ENCODE data around the gene CNN2. TPM values are rescaled to one million over a fixed set of nuclear protein-coding genes. Genes with fewer than 3 reads are reported as not detected.
A peak's percentile ranks its signal among the peaks of the same experiment; 100 is the strongest.

CNN2 gene
- total RNA-seq, 1 donor from 2014 or later: 69.3 TPM

DNA sequence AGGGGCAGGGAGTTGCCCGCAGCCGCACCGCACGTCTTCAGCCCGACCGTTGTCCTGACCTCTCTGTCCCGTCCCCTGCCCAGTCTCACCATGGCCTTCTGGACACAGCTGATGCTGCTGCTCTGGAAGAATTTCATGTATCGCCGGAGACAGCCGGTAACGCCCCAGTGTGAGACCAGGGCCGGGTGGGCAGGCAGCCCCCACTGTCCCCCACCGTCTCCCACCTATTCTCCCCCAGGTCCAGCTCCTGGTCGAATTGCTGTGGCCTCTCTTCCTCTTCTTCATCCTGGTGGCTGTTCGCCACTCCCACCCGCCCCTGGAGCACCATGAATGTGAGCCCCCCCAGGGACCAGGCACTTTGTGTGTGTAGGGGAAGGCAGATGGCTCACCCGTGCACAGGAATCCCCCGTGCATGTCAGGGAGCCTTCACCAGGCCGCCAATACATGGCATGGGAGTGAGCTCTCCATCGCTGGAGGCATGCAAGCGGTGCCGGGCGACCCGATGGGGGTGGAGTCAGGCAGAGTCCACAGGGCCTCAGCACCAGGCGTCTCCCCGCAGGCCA, 14.9 kb downstream of the CNN2 start:
- no peak for ATAC-seq
- intact Hi-C loops (cut with DNase I): loop anchor here (5.0 kb wide), 1 partner anchor 56 kb away; the partner anchor contains the start of gene POLR2E
- DNase-seq (ENCODE audit: missing footprints): peak; percentile 65

GRCh38 chr19:1041835-1042685, 15.7 kb downstream of the CNN2 start:
- ATAC-seq: no peak
- peak; percentile 70 for DNase-seq (ENCODE audit: missing footprints)
- intact Hi-C loops (cut with DNase I): loop anchor here (5.0 kb wide), 1 partner anchor 55 kb away; the partner anchor contains the start of gene POLR2E

DNA sequence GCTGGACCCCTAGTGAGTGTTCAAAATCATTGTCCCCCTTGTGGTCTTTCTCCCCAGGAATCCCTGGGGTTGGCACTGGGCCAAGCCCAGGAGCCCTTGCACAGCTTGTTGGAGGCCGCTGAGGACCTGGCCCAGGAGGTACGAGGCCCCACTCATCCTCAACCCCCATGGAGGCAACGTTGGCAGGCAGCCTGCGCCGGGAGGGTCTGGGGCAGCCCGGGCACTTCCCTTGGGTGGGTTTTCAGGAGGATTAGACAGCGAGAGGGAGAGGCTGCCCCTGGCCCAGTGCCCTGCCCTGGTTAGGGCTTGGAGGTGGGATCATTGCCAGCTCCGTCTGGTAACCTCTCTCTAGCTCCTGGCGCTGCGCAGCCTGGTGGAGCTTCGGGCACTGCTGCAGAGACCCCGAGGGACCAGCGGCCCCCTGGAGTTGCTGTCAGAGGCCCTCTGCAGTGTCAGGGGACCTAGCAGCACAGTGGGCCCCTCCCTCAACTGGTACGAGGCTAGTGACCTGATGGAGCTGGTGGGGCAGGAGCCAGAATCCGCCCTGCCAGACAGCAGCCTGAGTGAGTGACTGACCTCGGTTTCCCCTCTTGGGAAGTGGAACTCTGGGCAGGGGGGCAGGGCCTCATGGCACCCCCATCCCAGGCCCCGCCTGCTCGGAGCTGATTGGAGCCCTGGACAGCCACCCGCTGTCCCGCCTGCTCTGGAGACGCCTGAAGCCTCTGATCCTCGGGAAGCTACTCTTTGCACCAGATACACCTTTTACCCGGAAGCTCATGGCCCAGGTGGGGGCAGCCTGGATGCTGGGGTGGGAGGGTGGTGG, 16.5 kb downstream of the CNN2 start:
- no peak for ATAC-seq
- peak; percentile 59 for DNase-seq (ENCODE audit: missing footprints)
- intact Hi-C loops (cut with DNase I): loop anchor here (5.0 kb wide), 1 partner anchor 54 kb away; the partner anchor contains the start of gene POLR2E

- DNase-seq (ENCODE audit: missing footprints) (peak; percentile 64), ATAC-seq (no peak)
- intact Hi-C loops (cut with DNase I): no loop called here
Observed at GRCh38 chr19:1045247-1045603, 18.8 kb downstream of the CNN2 start.

- peak; percentile 42 for DNase-seq (ENCODE audit: missing footprints)
- no peak for ATAC-seq
- intact Hi-C loops (cut with DNase I): no loop called here
Observed at GRCh38 chr19:1046117-1046626, 19.8 kb downstream of the CNN2 start.

GRCh38 chr19:1046836-1047695, 20.7 kb downstream of the CNN2 start:
- no peak for ATAC-seq
- intact Hi-C loops (cut with DNase I): no loop called here
- DNase-seq (ENCODE audit: missing footprints): peak; percentile 57

DNA sequence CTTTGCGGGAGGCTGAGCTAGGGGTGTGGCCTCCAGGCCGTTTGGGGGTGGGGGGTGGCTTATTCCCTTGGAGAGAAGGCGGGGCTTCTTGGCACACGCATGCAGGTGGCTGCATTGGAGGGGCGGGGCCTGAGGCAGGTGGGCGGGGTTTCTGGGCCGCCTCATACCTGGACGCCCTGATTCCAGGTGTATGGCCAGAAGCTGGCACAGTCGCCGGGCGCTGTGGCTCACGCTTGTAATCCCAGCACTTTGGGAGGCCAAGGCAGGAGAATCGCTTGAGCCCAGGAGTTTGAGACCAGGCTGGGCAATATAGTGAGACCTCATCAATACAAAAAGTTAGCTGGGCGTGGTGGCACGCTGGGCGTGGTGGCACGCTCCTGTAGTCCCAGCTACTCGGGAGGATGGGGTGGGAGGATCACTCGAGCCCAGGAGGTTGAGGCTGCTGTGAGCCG, 21.3 kb downstream of the CNN2 start:
- intact Hi-C loops (cut with DNase I): no loop called here
- DNase-seq (ENCODE audit: missing footprints) (peak; percentile 59), ATAC-seq (no peak)

DNA sequence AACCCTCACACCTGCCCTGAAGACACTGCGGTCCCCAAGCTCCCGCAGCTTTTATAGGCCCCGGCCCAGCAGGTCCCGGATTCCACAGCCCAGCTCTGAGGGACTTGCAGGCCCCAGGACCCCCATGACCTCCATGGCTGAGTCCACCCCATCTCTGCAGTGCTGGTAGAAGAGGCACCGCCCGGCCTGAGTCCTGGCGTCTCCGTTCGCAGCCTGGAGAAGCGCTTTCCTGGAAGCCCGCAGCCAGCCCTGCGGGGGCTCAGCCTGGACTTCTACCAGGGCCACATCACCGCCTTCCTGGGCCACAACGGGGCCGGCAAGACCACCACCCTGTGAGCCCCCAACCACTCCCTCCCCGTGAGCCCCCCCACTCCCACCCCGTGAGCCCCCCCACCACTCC, 22.7 kb downstream of the CNN2 start:
- intact Hi-C loops (cut with DNase I): no loop called here
- ATAC-seq (no peak), DNase-seq (ENCODE audit: missing footprints) (no peak)

DNA sequence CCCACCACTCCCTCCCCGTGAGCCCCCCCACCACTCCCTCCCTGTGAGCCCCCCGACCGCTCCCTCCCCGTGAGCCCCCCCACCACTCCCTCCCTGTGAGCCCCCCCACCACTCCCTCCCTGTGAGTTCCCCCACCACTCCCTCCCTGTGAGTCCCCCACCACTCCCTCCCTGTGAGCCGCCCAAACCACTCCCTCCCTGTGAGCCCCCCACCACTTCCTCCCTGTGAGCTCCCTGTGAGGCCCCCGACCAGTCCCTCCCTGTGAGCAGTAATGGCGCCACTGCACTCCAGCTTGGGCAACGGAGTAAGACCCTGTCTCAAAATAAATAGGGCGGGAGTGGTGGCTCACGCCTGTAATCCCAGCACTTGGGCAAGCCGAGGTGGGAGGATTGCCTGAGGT, 23.4 kb downstream of the CNN2 start:
- ATAC-seq (no peak), DNase-seq (ENCODE audit: missing footprints) (peak; percentile 46)
- intact Hi-C loops (cut with DNase I): no loop called here

- DNase-seq (ENCODE audit: missing footprints): peak; percentile 57
- intact Hi-C loops (cut with DNase I): no loop called here
- ATAC-seq: no peak
Observed at GRCh38 chr19:1050989-1051788, 24.8 kb downstream of the CNN2 start.

GRCh38 chr19:1051791-1052190, 25.4 kb downstream of the CNN2 start:
- no peak for ATAC-seq
- DNase-seq (ENCODE audit: missing footprints): peak; percentile 60
- intact Hi-C loops (cut with DNase I): no loop called here

GRCh38 chr19:1052349-1052975, 26.1 kb downstream of the CNN2 start:
- intact Hi-C loops (cut with DNase I): no loop called here
- ATAC-seq (no peak), DNase-seq (ENCODE audit: missing footprints) (no peak)

- peak; percentile 55 for DNase-seq (ENCODE audit: missing footprints)
- intact Hi-C loops (cut with DNase I): no loop called here
- no peak for ATAC-seq
Observed at GRCh38 chr19:1053176-1054101, 27.0 kb downstream of the CNN2 start.

- ATAC-seq (no peak), DNase-seq (ENCODE audit: missing footprints) (peak; percentile 40)
- intact Hi-C loops (cut with DNase I): no loop called here
Observed at GRCh38 chr19:1054102-1055027, 28.0 kb downstream of the CNN2 start.

DNA sequence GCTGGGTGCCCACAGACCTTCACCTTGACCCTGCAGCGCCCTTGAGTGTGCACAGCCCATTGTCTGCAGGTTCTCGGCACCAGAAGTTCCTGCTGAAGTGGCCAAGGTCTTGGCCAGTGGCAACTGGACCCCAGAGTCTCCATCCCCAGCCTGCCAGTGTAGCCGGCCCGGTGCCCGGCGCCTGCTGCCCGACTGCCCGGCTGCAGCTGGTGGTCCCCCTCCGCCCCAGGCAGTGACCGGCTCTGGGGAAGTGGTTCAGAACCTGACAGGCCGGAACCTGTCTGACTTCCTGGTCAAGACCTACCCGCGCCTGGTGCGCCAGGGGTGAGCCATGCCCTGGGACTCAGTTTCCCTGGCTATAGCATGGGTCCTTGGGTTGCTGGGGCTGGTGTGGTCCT, 28.6 kb downstream of the CNN2 start:
- ATAC-seq (no peak), DNase-seq (ENCODE audit: missing footprints) (no peak)
- intact Hi-C loops (cut with DNase I): no loop called here

All from Right ventricle myocardium inferior (tissue), 1 donor.